Muscle of arm (tissue), 12 donors: ENCODE results near the gene SGF29. TPM values are rescaled to one million over a fixed set of nuclear protein-coding genes. Genes with fewer than 3 reads are reported as not detected.
"Not testable (repeated sequence)": the region's sequence is repeated elsewhere in the genome, so short reads cannot be mapped to it uniquely, and the experiment has no call there.

Experiments
- DNase-seq: peaks from one replicate; pipeline ENCODE4 v3.0.0-alpha.2; 2013
- polyA plus RNA-seq, 12 donors: library from polyadenylated mRNA; unstranded; fragments of 120-200 nt; gene quantifications; one replicate each; pipeline ENCODE4 v1.2.1, GENCODE V29; 2013; ENCODE audit not compliant: insufficient read length in 12 of 12

The SGF29 gene
- polyA plus RNA-seq, 12 donors, result 8.4 to 26.0 (median 14.8) TPM; not detected in 1

DNA sequence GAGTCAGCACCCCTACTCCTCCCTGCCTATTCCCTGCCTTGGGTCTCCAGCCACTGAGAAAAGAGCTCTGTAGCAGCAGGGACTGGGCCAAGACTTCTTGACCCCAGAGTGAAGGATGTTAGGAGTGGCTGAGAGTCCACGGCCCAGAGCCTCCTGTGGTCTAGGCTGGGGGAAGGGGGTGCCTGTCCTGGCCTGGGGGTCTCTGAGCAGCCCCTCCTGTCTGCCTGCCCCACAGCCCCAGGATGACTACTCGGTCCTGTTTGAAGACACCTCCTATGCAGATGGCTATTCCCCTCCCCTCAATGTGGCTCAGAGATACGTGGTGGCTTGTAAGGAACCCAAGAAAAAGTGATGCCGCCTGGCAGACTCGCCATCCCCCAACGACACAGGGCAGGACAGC lies 37.6 kb downstream of the SGF29 start:
- DNase-seq, result no peak

DNA sequence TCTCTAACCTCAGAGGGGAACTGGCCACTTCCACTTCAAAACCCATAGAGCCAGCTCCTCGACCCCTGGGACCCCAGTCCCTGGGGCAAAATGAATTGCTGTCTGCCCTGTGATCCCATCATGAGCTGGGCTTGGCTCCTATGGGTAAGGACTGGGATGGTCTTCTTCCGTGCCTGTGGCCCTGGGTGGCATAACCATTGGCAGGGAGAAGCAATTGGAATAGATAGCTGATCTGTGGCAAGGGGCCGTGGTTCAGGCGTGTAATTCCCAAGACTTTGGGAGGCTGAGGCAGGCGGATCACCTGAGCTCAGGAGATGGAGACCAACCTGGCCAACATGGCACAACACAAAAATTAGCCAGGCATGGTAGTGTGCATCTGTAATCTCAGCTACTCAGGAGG lies 38.8 kb downstream of the SGF29 start:
- DNase-seq, result no peak

DNA sequence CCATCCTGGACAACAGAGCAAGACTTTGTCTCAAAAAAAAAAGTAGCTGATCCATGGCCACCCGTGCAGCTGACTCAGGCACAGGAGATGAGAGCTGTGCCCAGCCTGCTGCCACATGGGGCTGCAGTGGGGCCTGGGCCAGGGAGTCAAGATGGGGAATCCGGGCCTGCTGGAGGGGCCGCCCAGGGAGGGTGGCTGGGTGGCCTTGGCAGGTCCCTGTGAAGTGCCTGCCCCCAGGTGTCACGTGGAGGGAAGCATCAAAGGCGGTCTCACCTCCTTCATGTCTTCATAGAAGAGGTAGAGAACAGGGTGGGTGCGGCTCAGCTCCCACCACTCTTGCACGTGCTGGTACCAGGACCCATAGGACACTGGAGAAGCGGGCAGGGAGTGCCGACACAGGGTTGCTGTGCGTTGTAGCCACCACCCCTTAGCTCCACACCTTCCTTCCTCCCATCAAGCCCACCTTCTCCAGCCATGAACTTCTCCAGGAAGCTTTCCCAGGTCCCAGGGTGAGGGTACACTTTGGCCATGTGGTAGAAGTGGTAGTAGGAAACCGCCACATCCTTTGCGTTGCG lies 39.3 kb downstream of the SGF29 start:
- no peak for DNase-seq

DNA sequence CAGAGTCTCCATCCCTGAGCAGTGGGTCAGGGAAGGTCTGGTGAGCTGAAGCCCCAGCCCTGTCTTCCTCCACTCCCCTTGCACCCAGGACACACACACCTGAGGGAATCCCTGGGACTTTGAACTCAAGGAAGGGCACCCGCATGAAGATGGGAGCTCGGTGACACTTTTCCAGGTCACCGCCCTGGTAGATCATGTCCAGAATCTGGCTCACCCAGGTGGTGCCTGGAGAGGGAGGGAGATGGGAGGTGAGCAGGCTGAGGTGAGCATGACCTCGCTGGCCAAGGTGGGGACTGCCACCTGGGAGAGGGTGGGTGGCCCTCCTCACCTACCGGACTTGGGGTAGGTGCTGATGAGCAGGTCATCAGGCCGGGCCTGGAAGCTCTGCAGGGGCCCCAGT lies 41.7 kb downstream of the SGF29 start:
- DNase-seq, result not testable (repeated sequence)

DNA sequence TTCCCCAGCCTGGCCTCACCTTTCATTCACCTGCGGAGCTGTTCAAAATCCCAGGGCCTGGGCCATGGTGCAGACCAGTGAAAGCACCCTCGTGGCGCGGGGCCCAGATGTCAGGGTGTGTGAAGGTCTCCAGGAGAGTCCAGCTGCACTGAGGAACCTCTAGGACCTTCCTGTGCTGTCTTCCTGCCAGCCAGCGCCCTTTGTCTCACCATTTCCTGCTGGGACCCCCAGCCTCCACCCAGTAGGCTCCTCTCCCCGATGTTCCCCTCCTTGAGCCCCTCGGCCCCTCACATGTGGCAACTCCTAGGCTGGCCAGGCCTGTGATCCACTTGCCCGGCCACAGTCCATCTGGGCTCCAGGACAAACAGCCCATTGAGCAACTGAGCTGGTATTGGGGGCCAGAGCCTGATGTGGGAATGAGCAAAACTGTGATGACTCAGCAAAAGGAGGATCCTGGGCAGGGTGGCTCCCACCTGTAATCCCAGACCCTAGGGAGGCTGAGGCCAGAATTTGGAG lies 42.5 kb downstream of the SGF29 start:
- no peak for DNase-seq

DNA sequence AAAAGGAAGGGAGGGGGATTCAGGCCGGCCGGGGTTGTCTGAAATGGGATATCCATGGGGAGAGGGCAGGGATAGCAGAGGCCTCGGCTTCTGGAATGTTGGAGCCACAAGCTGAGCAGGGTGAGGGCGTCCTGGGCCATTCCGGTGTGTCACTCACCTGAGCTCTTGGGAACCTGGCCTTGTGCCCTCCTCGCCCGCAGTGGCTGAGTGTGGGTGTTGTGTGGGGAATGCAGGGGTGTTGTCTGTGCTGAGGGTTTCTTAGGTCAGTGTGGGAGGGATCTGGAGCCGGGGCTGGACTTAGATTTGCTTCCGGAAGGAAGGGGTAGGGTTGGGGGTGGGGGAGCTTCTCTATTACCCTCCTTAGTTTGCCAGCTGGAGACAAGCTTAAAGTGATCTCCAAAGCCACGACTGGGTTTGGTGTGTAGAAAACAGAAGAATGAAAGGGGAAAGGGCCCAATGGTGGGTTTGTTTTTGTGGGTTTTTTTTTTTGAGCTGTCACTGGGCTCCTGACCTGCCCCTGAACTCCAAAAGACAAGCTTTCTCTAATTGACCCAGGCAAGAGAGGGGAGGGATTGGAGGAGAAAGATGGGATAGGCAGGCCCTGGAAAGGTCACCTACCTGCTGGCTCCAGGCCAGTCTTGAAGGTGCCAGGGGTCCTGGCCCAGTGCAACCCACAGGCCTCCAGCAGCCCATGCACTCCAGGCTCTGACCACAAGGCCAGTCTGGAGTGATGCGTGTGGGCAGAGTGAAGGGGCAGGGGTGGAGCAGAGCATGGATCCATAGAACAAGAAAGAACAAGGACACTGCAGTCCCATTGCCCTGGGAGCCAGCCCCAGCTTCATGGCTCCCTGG lies 43.3 kb downstream of the SGF29 start, which contains the start of gene SULT1A2:
TSS of gene SULT1A2 (minus strand) at position 211 of the 852 bp plus-strand sequence. CDS start 1,120 bp downstream, outside the sequence.
- no peak for DNase-seq

DNA sequence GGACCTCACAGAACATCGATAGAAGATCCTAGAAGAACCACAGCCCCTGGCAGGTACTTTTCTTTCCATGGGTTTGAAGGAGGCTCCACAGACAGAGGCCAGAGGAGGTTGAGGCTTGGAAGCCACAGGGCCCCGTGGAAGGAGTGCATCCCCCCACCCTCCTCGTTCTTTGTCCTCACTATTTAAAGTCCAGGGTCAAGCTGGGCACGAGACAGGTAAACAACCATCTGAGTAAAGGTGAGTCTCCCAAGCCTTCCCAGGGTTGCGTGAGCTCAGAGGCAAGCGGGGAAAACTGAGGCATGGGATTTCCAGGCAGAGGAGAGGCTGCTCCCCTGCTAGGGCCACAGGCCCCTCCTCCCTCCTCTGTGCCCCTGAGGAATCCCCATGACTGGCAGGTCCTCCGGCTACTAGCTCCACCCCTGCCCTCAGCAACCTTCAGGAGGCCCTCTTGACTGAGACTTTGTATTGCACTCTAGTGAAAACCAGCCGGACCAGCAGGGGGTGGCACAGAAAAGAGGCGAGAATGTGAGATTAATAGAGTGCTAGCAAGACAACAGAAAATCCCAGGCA lies 44.1 kb downstream of the SGF29 start:
- DNase-seq, result no peak

DNA sequence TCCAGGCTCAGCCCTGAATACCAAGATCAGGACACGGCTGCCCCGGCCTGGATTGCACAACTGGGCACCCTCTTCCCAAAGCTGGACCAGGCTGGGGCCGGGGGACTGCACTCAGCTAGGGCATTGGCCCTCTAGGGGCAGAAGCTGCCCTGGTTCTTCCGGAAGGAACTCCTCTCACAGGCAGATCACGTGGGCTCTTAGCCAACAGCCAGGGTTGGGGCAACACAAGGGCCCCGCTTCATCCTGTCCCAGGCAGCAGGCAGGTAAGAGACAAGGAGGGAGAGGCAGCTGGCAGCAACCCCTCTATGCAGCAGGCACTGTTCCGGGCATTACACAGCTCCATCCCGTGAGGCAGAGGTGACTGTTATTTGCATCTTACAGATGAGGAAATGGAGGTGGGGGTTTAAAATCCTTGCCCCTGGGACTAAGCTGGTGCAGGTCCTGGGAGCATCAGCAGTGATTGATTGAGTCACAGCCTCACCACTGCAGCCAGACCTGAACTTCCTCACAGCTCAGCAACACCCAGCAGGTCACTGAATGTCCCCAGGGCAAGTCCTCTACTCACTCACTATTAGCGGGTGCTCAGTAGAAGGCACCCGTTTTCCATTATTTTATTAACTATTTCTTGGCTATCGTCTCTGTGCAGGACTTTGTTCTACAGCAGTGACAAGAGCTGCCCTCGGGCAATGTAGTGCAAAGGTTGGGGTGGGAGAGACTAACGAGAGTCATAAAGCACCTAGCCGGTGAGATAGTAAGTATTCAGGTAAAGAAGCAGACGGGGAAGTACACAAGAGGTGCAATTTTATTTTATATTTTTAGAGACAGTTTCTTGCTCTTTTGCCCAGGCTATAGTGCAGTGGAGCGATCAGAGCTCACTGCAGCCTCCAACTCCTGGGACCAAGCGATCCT lies 45.9 kb downstream of the SGF29 start:
- not testable (repeated sequence) for DNase-seq

DNA sequence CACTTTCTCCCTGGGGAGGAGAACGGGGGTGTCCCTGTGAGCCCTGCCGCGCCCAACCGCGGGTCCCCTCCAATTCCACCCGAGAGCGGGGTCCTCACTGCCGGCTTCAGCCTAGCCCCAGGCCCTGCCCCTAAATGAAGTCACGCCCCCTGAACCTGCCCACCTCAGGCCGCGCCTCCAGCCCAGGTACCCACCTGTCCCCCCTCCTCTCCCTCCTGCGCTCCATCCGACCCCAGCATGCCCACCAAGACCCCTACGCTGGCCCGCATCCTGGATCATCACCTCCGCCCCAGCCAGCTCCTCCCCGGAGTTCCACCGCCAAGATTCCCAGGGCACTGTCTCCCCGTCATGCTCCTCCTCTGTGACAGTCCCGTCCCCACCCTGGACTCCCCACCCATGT lies 47.2 kb downstream of the SGF29 start:
- DNase-seq, result not testable (repeated sequence)

DNA sequence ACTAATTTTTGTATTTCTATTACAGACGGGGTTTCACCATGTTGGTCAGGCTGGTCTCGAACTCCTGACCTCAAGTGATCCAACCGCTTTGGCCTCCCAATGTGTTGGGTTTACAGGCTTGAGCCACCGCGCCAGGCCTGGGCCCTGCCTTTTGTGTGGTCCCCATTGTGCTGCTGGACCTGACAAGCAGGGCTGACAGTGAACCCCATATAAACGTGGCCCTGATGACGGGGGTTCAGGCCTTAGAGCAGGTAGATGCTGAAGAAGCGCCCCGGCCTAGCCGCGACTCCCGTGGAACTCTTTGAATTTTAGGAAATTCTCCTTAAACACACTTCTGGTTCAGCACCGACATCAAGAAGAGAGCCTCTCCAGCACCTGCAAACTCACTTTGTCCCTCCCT lies 47.9 kb downstream of the SGF29 start:
- not testable (repeated sequence) for DNase-seq

DNA sequence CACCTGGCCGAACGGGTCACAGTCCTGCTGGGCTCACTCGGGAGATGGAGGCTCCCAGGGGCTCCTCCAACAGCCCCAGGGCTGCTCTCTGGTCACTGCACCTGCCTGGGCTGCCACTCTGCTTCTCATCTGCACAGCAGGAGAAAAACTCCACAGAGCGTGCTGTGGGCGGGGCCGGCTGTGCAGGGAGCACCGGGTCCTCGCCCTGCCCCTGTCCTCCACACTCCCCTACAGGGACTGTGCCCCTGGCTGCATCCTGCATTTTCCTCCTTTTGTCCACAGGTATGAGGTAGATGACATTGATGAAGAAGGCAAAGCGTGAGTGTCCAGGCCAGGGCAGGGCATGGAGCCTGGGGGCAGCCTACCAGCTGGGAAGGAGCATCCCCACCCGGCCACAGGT lies 48.3 kb downstream of the SGF29 start:
- not testable (repeated sequence) for DNase-seq

DNA sequence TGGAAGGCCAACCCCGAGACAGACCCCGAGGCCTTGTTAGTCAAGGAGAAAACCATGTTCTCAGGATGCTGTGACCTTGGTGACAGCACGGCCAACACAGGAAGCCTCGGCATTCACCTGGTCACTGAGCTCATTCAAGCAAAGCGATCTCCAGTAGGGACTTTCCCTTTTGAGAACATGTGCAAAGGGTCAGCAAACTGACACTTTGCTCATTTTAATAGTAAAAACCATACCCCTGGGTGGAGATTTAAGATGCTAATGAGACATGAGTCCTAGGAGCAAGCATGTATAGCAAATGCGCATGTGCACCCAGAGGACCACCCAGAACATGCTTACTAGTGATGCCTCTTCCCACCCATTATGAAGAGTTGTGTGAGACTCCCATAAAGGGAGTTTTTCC lies 48.8 kb downstream of the SGF29 start:
- no peak for DNase-seq

DNA sequence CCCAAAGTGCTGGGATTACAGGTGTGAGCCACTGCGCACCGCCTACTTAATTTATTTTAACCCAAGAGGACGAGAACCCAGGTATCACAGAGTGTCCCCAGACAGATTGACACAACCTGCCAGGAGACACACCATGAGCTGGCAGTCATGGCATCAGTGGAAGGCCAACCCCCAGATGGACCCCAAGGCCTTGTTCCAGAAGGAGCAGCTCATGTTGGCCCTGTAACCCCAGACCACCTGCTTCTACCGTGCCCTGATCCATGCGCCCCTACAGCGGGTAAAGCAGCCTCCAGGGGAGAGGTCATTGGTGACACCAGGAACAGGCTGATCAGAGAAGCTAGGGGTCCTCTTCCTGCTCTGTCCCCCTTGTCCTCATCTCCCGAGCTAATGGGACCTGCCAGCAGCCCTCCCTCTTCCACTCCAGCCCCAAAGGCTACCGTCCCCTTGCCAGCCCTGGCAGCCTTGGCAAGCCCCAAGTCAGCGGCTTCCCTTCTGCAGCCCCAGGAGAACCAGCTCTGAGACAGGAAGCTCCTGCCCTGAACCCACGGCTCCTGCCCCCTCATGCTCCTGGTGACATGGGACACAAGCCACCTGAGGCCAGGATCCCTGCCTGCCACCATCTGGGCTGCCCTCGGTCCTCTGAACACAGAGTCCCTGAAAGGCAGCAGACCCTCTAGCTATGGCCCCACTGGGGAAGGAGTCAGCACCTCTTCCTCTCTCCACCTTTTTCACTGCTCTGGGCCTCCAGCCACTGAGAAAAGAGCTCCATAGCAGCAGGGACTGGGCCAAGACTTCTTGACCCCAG lies 49.9 kb downstream of the SGF29 start:
- DNase-seq, result no peak

DNA sequence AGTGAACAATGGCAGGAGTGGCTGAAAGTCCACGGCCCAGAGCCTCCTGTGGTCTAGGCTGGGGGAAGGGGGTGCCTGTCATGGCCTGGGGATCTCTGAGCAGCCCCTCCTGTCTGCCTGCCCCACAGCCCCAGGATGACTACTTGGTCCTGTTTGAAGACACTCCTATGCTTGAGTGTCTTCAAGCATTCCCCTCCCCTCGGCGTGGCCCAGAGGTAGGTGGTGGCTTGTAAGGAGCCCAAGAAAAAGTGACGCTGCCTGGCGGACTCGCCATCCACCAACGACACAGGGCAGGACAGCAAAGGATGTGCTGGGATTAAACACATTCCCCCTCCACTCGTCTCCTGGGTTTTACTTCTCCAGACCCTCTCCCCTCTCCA lies 50.5 kb downstream of the SGF29 start:
- no peak for DNase-seq

DNA sequence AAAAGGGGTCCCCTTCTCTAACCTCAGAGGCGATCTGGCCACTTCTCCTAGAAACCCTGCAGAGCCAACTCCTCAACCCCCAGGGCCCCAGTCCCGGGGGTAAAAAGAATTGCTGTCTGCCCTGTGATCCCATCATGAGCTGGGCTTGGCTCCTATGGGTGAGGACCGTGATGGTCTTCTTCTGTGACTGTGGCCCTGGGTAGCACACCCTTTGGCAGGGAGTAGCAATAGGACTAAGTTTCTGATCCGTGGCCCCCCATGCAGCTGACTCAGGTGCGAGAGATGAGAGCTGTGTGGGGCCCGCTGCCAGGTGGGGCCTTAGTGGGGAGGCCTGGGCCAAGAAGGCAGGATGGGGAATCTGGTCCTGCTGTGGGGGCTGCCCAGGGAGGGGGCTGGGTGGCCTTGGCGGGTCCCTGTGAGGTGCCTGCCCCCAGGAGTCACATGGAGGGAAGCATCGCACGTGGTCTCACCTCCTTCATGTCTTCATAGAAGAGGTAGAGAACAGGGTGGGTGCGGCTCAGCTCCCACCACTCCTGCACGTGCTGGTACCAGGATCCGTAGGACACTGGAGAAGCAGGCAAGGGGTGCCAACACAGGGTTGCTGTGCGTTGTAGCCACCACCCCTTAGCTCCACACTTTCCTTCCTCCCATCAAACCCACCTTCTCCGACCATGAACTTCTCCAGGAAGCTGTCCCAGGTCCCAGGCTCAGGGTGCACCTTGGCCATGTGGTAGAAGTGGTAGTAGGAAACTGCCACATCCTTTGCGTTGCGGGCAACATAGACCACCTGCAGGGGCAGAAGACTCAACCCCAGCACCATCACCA lies 52.8 kb downstream of the SGF29 start:
- DNase-seq, result no peak

DNA sequence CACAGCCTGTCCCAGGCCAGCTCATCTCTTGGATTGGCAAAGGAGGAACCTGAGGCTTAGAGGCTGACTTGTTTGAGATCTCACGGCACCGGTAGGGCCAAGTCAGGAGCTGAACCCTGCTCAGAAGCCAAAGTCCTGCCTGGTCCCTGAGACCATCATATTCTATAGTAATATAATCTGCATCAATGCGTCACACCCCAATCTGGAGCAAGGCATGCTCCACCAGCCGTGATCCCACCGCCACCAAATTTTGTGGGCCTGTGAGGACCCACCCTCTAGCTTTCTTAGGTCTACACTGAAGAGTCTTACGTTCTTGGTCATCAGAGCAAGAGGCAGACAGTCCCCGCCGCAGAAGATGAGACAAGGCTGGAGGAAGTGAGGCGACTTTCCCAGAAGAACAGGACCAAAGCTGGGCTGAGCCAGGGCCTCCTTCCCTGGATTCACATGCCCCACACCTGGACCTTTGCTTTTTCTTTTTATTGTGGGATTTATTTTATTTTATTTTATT lies 53.5 kb downstream of the SGF29 start:
- no peak for DNase-seq

DNA sequence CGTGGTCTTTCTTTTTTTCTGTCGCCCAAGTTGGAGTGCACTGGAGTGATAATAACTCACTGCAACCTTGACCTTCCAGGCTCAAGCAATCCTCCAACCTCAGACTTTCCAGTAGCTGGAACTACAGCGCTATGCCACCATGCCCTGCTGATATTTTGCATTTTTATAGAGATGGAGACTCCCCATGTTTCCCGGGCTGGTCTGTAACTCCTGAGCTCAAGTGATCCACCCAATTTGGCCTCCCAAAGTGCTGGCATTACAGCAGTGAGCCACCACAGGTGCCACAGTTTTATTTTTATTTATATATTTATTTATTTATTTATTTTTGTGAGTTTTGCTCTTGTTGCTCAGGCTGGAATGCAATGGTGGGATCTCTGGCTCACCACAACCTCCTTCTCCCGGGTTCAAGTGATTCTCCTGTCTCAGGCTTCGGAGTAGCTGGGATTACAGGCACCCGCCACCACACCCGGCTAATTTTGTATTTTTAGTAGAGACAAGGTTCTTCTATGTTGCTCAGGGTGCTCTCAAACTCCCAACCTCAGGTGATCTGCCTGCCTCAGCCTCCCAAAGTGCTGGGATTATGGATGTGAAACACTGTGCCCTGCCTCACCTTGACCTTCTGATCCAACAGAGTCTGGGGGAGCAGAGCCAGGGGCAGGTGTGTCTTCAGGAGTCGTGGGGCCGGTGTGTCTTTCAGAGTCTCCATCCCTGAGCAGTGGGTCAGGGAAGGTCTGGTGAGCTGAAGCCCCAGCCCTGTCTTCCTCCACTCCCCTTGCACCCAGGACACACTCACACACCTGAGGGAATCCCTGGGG lies 54.2 kb downstream of the SGF29 start:
- not testable (repeated sequence) for DNase-seq

DNA sequence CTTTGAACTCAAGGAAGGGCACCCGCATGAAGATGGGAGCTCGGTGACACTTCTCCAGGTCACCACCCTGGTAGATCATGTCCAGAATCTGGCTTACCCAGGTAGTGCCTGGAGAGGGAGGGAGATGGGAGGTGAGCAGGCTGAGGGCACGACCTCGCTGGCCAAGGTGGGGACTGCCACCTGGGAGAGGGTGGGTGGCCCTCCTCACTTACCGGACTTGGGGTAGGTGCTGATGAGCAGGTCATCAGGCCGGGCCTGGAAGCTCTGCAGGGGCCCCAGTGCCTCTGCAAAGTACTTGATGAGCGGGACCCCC lies 54.7 kb downstream of the SGF29 start:
- not testable (repeated sequence) for DNase-seq
